SKM-1 (cell line): ENCODE measurements around the gene TNFRSF19.
"Not testable (repeated sequence)": the region's sequence is repeated elsewhere in the genome, so short reads cannot be mapped to it uniquely, and the experiment has no call there.

Experiments used
- DNase-seq: peaks from one replicate; lab custom pipeline; 2025; ENCODE audit not compliant: unreplicated experiment; lab: John Stamatoyannopoulos, UW

Gene TNFRSF19

DNA sequence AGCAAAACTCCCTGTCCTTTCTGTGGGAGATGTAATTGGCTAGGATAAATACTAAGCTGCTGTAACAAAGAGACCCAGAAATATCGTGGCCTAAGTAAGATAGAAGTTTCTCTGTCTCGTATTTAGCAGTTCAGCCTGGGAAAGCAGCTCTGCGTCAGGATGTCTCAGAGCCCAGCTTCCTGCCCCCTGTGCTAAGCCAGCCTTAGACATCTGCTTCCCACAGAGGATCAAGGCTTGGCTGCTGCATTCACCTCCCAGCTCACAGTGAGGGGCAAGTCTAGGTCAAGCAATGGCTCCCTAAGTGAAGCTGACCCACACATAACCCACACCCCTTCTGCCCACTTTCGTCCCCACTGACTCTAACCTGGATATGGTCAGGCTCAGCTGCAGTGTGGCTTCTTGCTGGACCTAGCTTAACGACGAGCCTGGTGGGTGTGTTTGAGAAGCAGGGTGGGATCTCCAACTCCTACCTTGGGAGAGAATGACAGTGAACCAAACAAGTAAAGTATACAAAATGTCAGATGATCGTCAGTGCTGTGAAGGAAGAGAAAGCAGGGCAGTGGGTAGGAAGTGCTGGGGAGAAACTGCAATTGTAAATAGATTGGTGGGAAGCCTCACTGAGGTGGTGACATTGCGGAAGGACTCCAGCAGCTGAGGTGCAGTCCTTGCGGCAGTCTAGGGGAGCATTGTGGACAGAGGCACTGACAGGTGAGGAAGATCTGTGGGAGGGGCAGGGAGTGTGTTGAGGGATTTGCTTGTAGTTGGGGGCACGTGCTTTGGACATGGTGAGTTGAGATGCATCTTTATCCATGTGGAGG is 82.9 kb downstream of the TNFRSF19 start:
- no peak for DNase-seq

DNA sequence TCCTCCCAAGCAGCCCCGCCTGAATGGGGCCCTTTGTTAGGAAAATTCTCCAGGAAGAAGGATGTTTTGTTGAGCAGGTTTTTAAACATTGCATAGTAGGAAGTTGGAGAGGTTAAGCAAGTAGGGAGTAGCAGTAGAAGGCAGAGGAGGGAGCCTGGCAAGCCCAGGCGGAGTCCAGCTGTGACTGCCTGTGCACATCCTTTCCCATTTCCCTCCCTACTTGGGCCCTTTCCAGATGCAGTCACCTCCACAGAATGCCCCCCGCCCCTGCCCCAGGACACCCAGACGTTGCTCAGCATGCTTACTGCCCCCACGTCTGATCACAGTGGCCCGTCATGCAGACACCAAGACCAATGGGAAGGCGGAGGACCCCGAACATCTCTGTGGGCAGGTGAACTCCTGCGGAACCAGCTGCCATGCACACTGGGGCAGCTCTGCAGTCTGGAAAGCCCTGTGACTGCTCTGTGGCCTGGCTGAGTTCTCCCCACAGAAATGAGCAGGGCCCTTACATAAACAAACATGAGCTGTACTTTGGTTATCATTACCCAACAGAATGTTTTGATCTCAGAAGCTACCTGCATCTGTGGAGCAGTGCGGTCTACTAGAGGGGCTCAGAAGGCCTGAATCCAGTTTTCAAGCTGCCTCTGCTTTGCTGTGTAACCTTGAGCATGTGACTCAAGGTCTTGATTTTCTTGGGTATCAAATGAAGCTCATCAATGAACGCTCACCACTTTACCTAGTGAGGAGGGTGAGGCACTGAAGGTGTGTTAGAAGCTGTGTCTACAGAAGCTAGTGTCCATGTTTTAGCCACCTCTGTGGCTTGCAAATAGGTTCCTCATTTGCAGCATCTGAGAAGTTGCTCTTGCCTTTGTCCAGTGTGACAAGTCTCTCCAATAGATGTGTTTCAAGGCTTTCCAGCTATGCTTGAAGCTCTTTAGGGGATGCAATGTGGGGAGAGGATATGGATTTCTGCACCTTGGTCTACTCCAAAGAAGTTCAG is 84.2 kb downstream of the TNFRSF19 start:
- no peak for DNase-seq

DNA sequence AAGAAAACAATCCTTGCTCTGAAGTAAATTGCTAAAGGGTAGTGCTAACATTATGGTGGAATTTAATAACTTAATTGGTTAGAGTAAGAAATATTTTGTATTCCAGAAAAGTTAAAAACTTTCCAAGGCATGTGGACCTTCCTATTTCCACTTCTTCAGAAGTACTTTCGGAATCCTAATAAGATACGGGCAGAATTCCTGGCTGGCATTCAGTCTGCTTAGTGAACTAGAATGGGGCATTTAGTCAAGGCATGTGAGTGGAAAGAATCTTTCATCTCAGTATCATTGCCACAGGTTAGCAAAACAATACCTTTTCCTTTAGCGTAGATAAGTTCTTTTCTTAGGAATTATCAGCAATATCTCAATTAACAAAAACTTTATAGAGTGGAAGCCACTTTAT is 85.1 kb downstream of the TNFRSF19 start:
- DNase-seq: no peak

DNA sequence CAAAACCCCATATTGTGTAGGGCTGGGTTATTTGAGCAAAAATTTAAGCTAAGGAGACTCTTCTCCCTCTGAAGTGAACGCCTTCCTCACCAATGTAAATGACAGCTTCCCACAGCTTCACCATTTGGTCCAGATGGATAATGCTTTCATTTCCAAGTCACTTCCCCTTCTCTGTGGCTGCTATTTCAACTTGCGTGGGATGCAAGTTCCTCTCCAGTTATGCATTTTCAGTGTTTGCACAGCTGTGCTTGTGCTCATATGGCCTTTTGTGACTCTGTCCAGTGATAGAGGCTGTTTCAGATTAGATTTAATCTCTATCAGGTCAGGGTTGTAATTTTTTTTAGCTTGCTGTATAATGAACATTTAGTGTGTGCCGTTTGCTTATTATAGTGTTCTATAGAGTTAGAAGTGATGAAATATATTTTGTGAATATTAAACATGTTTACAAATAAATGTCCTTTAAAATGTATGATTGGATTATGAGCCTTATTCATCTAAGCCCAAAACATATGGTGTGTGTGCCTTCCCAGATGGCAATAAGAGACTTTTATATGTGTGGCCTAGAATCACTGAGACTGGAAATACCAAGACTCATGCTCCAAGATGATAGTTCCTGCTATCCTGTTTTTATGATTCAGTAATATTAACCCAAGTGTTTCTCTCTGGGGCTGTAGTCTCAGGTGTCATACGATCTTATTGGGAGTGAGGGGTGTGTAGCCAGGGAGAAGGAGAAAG is 86.6 kb downstream of the TNFRSF19 start:
- DNase-seq: peak; percentile 39

DNA sequence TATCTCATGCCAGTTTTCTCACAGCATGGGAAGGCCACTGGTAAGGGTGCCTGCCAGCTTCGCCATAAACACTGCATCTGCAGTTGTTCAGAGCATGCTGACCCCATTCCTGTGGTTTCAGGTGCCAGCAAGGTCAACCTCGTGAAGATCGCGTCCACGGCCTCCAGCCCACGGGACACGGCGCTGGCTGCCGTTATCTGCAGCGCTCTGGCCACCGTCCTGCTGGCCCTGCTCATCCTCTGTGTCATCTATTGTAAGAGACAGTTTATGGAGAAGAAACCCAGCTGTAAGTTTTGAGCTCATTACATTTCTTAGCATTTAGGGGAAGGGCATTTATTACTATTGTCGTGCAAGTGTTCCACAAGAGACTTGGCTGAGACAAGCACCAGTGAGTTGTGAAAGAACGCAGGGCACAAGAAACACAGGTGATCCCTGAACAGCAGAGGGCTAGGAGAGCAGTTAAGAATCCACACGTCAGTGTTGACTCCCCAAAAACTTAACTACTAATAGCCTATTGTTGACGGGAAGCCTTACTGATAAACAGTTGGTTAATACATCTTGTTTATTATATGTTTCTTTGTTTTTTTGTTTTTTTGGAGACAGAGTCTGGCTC is 88.8 kb downstream of the TNFRSF19 start:
- DNase-seq: no peak

DNA sequence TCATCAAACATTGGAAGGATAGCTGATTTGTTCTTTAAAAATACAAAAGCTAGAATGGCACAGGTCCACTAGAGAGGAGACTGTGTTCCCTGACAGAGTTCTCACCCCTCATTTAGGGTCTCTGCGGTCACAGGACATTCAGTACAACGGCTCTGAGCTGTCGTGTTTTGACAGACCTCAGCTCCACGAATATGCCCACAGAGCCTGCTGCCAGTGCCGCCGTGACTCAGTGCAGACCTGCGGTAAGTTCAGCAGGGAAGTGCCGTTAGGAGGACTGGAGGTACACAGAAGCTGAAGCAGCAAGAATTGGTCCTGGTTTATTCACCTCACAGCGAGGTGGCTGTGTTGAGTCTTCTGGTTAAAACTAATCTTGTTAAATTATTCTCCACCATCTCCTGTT is 90.0 kb downstream of the TNFRSF19 start:
- DNase-seq: no peak

DNA sequence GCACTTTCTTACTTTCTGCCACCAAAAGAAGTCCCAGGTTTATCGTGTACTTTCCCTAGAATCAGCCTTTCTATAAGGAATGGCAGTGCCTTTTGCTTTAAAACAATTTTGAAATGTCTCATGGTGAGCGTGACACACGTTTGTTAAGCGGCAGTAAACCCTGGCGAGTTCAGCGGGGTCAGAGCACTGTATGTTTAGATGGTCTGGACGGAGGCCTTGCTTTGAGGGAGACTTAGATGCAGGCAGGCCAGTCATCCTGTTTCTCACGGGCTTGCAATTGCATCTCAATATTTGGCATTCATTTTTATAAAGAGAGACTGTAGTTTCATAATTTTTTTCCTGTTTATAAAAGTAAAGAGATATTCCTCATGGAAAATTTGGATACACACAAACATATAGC is 96.4 kb downstream of the TNFRSF19 start:
- no peak for DNase-seq

DNA sequence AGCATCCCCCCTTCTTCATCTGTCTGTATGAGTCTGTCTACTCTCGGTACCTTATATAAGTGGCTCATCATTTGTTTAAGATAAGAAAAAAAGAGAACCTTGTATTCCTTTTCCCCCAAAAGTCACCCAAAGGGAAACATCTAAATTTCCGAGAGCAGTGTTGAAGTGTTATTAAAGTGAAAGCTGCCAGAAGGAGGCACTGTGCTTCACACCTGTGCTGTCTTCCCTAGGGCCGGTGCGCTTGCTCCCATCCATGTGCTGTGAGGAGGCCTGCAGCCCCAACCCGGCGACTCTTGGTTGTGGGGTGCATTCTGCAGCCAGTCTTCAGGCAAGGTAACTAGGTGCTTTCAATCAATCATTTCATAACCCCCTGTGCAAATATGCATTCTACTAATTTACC is 97.5 kb downstream of the TNFRSF19 start:
- DNase-seq: no peak

DNA sequence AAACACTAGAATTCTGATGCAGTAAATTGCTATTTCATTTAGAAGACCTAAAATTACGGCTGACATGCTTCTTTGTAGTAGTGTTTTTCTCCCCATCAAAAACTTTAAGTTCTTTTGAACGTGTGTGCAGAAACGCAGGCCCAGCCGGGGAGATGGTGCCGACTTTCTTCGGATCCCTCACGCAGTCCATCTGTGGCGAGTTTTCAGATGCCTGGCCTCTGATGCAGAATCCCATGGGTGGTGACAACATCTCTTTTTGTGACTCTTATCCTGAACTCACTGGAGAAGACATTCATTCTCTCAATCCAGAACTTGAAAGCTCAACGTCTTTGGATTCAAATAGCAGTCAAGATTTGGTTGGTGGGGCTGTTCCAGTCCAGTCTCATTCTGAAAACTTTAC is 98.3 kb downstream of the TNFRSF19 start:
- no peak for DNase-seq

DNA sequence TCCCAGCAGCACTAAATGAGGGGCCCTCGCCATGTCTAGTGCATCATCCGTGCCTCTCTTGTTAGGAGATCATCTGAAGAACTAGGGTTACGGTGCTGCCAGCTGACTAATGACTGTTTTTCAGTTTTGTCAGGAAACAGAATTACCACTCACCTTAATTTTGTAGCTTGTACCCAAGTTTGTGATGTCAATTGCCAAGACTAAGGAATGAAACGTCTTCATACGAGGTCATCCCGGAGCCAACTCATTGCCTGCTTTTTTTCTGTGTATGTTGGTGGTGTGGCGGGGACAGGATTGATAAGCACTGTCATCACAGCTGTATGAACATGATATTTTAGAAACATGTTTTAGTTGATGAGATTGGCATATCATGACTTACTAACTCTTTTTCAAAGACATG is 100.6 kb downstream of the TNFRSF19 start:
- no peak for DNase-seq

DNA sequence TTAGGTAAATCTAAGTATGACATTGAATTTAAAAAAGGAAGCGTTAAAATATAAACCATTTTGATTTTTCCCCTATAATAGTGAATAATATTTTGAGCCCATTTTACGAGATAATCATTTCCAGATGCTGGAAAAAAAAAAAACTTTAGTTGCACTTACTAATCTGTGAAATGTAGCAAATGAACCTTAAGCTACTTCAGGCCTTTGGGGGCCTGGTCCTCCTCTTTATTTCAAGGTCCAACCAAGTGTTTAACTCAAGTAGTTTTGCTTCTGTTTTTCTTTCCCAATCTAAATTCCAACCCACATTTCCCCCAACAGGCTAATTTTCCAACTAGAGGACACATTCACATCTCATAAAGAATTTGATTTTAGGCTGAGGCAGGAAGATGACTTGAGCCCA is 101.2 kb downstream of the TNFRSF19 start:
- no peak for DNase-seq

DNA sequence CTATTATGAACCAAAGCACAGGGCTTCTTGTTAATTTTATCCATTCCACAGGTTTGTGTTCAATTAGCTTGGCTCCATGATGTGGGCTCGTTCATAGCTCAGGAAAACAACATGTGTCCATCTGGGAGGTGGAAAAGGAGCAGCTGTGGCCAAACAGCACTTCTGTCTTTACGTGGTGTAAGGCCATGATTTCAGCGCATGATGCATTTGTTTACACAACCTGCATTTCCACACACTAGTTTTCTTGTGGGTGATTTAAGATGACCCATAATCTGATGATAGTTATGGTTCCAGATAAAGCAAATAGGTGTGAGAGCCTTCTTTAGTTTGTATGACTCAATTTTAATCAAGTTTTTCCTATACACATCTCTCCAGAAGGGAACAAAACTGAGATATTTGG is 101.7 kb downstream of the TNFRSF19 start:
- DNase-seq: no peak

DNA sequence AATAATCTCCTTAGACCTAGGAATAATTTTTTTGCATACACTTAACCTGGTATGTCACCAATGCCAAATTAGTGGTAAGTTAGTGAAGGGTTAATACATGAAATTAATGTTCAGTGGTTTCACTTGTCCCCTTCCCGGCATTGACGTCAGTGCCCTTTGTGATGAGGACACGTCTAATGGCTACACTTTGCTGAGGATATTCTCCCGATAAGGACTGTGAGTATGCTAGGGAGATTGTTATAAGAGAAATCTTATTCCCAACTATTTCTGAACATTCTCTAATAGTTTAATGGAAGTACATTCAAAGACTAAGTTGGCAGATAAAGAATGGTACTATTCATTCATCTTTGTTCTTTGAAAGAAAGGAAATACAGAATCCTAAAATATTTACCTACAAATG is 102.4 kb downstream of the TNFRSF19 start:
- DNase-seq: no peak

DNA sequence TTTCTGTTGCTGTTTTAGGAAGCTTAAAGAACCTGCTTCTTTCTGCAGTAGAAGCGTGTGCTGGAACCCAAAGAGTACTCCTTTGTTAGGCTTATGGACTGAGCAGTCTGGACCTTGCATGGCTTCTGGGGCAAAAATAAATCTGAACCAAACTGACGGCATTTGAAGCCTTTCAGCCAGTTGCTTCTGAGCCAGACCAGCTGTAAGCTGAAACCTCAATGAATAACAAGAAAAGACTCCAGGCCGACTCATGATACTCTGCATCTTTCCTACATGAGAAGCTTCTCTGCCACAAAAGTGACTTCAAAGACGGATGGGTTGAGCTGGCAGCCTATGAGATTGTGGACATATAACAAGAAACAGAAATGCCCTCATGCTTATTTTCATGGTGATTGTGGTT is 103.1 kb downstream of the TNFRSF19 start:
- no peak for DNase-seq

DNA sequence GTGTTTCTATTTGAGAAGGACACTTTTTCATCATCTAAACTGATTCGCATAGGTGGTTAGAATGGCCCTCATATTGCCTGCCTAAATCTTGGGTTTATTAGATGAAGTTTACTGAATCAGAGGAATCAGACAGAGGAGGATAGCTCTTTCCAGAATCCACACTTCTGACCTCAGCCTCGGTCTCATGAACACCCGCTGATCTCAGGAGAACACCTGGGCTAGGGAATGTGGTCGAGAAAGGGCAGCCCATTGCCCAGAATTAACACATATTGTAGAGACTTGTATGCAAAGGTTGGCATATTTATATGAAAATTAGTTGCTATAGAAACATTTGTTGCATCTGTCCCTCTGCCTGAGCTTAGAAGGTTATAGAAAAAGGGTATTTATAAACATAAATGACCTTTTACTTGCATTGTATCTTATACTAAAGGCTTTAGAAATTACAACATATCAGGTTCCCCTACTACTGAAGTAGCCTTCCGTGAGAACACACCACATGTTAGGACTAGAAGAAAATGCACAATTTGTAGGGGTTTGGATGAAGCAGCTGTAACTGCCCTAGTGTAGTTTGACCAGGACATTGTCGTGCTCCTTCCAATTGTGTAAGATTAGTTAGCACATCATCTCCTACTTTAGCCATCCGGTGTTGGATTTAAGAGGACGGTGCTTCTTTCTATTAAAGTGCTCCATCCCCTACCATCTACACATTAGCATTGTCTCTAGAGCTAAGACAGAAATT is 103.8 kb downstream of the TNFRSF19 start:
- no peak for DNase-seq

DNA sequence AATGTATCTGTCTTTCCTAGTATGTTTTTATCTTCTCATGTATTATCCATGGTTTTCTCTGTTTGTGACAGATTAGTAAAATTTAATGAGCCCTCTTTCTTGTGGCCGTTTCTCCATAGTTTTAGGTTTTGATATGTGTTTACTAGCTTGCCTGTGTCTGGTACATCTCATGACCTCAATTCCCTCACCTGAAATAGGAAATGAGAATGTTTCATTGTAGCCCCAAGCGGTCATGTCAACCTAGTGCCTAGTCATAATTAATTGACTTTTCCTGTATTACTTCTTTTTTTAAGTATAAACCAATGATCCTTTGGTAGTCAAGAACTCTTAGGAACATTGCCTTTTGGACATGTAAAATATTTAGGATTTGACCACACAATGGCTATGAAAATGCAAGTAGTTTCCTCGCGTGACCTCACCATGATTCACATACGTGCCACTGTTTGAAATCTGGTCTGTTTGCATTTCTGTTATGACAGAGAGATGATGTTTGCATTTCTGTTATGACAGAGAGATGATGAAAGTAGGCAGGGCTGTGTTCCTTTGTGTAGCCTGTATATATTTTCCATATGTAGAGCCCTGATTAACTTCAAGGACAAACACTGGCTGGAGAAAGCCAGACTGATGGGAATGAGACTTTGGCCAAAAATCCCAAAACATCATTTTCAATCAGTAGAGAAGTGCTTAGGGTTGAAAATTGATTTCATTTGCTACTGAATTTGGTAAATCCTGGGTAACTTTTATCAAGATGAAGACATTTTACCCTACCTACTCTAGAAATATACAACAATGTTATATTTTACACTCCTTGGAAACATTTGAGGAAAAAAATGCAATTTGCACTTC is 104.8 kb downstream of the TNFRSF19 start:
- no peak for DNase-seq

DNA sequence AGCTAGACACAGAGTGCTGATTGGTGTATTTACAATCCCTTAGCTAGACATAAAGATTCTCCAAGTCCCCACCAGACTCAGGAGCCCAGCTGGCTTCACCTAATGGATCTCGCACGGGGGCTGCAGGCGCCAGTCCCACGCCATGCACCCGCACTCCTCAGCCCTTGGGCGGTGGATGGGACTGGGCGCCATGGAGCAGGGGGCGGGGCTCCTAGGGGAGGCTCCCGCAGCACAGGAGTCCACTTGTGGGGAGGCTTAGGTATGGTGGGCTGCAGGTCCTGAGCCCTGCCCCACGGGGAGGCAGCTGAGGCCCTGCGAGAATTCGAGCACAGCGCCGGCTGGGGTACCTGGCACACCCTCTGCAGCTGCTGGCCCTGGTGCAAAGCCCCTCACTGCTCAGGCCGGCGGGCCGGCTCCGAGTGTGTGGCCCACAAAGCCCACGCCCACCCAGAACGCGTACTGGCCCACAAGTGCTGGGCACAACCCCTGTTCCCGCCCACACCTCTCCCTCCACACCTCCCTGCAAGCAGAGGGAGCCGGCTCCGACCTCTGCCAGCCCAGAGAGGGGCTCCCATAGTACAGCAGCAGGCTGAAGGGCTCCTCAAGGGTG is 107.6 kb downstream of the TNFRSF19 start:
- not testable (repeated sequence) for DNase-seq

DNA sequence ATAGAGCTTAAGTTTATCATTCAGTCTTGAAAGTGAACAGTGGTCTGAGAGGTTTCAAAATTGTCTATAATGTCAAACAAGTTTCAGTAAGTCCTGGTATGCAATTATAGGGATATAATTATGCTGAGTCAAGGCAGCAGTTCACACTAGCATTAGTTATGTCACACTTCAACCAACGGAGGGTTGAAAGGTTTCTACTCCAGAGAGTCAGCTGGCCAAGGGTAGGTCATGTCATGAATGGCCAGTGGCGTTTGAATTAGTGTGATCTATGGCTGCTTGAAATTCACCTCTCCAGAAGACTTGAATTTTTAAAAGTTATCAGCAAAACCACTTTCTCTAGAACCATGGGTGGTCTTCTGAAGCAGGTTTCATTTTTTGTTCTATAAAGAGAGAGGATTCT is 108.6 kb downstream of the TNFRSF19 start:
- no peak for DNase-seq

DNA sequence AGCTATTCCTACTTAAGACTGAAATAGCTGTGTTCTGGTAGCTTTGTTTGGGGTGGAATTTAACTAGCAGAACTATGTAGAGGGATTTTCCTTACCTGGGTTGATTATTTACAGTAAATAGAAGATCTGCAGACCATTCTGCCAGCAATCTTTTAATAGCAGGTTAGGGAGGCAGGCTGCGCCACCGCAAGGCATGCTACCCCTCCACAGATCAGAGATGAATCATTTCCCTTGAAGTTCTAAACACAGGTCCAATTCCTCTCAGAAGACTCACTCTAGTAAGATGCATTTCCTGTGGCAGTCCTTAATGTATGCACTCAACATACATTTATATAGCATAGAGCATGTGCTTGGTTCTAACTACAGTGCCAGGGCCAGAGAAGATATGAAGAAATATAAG is 109.0 kb downstream of the TNFRSF19 start:
- no peak for DNase-seq
